AG09309 (cell line): ENCODE data around the gene MCCD1.
"Not testable (repeated sequence)": the region's sequence is repeated elsewhere in the genome, so short reads cannot be mapped to it uniquely, and the experiment has no call there.

Source experiments
- DNase-seq: peaks from one replicate; pipeline ENCODE4 v3.0.0-alpha.2; 2010; ENCODE audit warnings: low read depth
- H3K4me3 ChIP-seq: 2 replicates; pipeline ENCODE4 v1.5.1; 2011; ENCODE audit warnings: mild to moderate bottlenecking, low read depth, low read length, moderate library complexity; ENCODE audit not compliant: control insufficient read depth
- CTCF ChIP-seq: IDR thresholded peaks from 2 replicates; pipeline ENCODE4 v1.5.1; 2011; ENCODE audit warnings: mild to moderate bottlenecking, low read depth, low read length, inconsistent platforms; ENCODE audit not compliant: insufficient read depth, control insufficient read depth; ENCODE audit errors: missing control alignments

The MCCD1 gene

GRCh38 chr6:31498748-31499147, 30.0 kb upstream of the MCCD1 start:
- H3K4me3 ChIP-seq: peak overlapping the region; percentile 19
- no peak for DNase-seq
- no peak for TF ChIP-seq CTCF

- DNase-seq, H3K4me3 ChIP-seq: not testable (repeated sequence)
Observed at GRCh38 chr6:31499648-31500047, 29.1 kb upstream of the MCCD1 start.

GRCh38 chr6:31502586-31502985, 26.2 kb upstream of the MCCD1 start:
- DNase-seq: no peak
- no peak overlapping the region for H3K4me3 ChIP-seq
- TF ChIP-seq CTCF: no peak

- H3K4me3 ChIP-seq, DNase-seq: not testable (repeated sequence)
Observed at GRCh38 chr6:31509036-31509435, 19.7 kb upstream of the MCCD1 start.

- no peak for DNase-seq
- TF ChIP-seq CTCF: no peak
- no peak overlapping the region for H3K4me3 ChIP-seq
Observed at GRCh38 chr6:31510007-31510406, 18.8 kb upstream of the MCCD1 start.

GRCh38 chr6:31513456-31514165, 15.2 kb upstream of the MCCD1 start:
- DNase-seq: no peak
- H3K4me3 ChIP-seq: no peak overlapping the region
- no peak for TF ChIP-seq CTCF

GRCh38 chr6:31521835-31522234, 6.9 kb upstream of the MCCD1 start:
- no peak overlapping the region for H3K4me3 ChIP-seq
- no peak for DNase-seq
- no peak for TF ChIP-seq CTCF

GRCh38 chr6:31525553-31525931, 3.2 kb upstream of the MCCD1 start:
- no peak overlapping the region for H3K4me3 ChIP-seq
- TF ChIP-seq CTCF: no peak
- no peak for DNase-seq
